ENCODE measurements around the gene AKAP13.

Gene AKAP13

DNA sequence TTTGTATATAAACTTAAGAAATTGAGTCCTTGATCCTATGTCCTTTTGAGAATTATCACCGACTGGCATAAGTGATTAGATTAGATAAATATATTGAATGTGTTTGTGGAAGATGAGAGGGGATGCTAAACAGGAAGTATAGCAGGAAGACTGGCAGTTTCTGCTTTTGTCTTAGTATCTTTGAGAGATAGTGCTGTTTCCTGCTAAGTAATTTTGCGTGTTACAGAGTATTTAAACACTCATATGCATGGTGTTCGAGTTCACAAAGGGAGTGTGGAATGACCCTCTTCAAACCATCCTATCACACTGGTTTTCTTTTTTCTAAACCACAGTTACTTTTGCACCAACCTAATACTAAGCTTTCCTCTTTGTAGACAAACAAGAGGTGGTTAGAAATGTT, 308.3 kb downstream of the AKAP13 start:
- no peak for DNase-seq

DNA sequence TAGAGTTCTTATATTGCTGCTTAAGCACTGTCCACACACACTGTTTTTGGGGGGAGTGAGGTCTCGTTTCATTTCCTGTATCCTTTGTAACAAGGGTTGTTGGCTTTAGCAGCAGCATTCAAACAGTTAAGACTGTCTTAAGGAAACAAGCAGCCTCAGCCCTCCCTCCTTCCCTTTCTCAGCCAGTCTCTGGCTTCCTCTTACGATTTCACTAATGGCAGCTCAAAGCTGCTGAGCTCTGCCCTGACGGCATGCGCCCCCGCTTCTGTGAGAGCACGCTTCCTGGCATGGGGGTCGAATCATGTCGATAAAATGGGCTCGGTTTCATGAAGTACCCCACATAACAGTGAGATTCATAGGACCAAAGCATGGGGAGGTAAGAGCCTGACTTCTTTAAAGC, 309.3 kb downstream of the AKAP13 start:
- DNase-seq, result peak; percentile 55

- peak; percentile 36 for DNase-seq
Measured at GRCh38 chr15:85690561-85691231, 310.3 kb downstream of the AKAP13 start.

DNA sequence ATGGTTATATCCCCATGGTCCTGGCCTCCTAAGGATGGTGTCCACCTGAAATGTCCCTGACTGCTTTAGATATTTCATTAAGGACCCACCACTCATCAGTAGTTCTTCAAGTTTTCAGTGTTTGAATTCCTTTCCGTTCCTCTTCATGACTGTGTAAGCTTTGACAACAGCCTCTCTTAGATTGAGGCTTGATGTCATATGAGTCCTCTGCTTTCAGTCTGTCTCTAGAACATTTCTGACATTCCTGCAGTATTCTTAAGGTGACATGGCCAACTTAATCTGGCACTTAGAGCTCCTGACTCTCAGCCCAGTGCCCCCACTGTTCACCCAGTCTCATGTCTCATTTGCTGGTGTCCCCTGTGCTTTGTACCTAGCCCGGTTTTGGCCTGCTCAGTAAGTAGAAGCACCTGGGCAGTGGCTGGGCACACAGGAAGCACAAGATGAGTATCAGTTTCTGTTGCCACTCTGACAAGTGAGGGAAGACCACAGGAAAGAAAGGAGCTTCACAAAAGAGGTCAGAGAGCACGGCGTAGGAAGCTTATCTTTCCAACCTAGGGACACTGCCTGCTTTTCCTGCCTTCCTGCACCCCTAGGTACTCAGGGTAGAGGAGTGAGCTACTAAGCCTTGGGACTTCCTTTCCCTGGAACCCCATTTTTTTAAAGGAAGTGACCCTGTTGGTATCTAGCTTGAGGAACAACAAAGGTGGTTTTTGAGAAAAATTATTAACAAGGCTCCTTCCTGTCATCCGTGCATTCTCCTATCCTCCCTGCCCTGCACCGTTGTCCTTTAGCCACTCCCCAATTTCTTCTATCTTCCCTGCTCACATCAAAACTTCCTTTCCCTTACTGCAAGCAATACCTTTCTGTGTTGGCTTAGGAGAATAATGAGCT, 311.2 kb downstream of the AKAP13 start:
- DNase-seq, result no peak

DNA sequence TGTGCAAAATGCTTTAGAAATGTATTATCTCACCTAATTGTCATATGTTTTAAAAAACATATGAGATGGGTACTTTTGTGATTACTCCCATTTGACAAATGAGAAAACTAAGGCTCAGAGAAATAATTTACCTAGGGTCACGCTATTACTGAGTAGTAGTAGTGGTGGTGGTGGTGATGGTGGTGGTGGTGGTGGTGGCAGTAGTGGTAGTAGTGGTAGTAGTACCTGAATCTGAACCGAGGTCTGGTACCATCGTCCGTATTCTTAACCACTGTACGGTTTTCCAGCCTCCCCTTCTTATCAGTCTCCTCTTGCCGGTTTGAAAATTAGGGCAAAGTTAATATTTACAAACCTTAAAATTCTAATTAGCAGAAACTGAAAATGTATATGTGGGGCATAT, 311.9 kb downstream of the AKAP13 start:
- DNase-seq, result no peak

DNA sequence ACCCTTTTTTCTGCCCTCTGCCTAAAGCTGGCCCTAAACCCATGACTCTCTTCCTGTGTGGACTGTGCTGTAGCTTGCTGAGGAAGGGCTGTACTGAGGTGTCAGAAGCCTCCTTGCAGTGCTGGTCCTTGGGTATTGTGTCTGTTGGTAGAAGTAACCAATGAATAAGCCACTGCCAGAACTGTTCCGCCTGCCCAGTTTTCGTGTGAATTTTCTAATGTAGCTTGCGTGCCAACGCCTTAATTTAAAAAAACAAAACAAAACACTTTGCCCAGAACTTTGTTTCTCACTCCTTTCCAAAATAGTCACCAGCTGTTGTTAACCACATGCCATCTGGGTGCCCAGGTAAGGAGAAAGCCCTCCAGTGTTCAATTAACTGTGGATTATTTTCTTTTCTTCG, 312.5 kb downstream of the AKAP13 start:
- DNase-seq, result no peak

- DNase-seq, result no peak
Measured at GRCh38 chr15:85693277-85693676, 312.9 kb downstream of the AKAP13 start.

GRCh38 chr15:85694091-85694490, 313.7 kb downstream of the AKAP13 start:
- no peak for DNase-seq

DNA sequence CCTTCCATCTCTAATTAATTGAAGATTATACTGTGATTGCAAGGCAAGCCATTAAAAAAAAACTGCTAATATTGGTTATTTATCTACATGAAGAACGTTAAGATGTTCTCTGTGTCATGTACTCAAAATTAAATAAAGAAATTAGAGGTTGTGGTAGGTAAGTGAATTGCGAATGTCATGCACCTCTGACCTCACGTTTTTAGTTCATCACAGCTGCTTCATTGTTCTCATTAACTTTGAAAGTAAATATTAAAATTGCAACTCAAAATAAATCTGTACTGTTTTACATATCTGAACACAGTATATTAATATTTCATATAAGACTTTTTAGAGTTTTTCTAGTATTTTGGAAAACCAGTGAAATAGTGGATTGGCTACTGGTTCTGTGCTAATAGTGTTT, 320.4 kb downstream of the AKAP13 start:
- DNase-seq, result no peak

DNA sequence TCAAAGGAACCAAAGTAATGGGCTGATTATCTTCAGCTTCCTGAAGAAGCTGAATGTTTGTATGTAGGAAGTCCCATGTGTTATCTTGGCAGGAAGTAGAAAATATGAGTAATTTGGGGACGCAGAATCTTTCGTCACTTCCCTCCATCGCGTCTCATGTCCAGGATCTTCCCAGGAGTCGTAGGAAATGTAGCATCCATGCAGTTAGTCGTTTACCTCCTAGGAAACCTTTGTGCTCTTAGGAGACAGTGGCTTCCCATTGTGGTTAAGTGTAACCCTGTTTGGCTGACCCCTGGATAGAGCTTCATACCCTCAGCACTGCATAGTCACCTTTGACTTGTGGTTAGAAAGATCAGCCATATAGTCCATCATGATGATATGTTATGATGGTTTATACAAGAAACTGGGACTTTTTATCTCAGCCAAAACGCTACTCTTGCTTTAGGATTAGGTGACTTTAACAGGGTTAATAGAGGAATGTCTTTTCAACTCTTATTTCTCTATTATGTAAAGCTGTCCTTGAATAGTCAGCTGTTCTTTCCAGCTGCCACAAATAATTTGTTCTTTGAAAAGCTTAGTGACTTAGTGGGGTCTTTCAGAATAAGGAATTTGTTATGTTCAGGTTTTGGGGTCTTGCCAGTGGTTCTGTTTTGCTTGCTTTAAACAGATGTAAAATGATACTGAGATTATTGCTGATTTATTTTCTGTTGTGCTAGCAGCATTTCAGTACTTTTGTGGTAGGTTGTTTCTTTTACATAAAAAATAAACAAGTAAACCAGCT, 322.1 kb downstream of the AKAP13 start:
- no peak for DNase-seq

- DNase-seq, result peak; percentile 29
Measured at GRCh38 chr15:85704066-85704465, 323.7 kb downstream of the AKAP13 start.

- no peak for DNase-seq
Measured at GRCh38 chr15:85704720-85705429, 324.5 kb downstream of the AKAP13 start.

- DNase-seq, result no peak
Measured at GRCh38 chr15:85706779-85707518, 326.5 kb downstream of the AKAP13 start.

DNA sequence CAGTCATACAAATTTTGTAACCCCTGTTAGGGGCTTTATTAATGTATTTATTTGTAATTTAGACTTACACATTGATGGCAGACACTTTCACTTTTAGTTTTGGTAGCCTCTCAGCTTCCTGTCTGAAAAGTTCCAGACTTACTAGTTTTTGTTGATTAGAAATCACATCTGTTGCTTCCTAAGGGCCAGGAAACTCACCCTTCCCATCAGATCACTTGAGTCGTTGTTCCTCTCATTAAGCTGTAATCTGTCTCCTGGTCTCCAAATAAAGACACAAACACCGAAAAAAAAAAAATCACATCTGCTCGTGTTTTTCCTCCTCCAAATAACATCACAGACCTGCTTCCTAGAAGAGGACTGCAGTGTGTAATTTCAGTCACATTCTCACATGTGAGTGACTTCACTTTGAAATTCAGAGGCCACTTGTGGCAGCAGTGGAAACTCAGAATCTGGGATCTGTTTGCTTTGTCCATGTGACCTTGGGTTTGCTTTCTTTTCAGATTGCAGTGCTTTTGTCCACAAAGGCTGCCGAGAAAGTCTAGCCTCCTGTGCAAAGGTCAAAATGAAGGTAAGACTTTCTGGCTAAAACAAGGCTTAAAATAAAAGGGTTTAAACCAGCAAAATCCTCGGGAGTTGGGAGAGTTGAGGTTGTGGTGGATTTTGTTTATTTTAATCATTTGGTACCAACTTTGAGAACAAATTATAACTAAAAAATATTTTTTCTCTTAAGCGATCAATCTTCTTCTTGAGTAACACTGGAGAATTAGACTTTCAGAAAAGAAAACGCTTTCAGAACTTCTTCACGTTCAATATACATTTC, 327.3 kb downstream of the AKAP13 start:
- no peak for DNase-seq

GRCh38 chr15:85708402-85708941, 328.1 kb downstream of the AKAP13 start:
- no peak for DNase-seq

DNA sequence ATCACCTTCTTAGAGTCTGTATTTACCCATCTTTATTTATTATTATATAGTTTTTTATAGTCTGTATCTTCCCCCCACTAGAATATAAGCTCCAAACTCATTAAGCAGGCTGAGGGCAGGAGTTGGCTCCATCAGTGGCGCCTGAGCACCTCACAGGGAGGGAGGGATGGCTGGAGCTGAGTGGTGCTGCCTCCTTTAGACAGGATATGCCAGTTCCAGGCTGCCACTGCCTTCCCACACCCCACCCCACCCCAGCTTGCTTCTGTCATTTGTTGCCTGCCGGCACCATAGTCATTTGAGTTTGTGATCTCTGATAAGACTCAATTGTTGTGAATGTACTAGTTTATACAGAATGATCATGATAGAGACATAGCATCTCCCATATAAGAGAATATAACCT, 328.8 kb downstream of the AKAP13 start:
- DNase-seq, result no peak

- peak; percentile 16 for DNase-seq
Measured at GRCh38 chr15:85710340-85710842, 330.0 kb downstream of the AKAP13 start.

DNA sequence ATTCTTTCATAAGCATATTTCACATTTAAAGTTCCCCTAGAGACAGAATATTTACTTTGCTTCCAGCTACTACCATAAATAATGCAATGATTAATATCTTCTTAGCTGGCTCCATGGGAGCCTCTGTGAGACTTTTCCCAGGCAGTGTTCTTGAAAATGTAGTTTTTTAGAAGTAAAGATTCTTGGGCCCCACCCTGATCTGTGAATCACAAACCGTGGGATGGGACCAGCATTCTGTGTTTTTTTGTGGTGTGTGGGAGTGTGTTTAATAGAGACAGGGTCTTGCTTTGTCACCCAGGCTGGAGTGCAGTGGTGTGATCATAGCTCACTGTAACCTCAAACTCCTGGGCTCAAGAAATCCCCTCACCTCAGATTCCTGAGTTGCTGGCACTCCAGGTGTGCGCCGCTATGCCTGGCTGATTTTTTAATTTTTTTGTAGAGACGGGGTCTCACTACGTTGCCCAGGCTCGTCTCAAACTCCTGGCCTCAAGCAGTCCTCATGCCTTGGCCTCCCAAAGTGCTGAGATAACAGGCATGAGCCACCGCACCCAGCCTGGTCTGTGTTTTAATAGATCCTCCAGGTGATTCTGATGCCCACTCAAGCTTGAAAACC, 331.3 kb downstream of the AKAP13 start:
- peak; percentile 40 for DNase-seq

- DNase-seq, result no peak
Measured at GRCh38 chr15:85716261-85716660, 335.9 kb downstream of the AKAP13 start.

DNA sequence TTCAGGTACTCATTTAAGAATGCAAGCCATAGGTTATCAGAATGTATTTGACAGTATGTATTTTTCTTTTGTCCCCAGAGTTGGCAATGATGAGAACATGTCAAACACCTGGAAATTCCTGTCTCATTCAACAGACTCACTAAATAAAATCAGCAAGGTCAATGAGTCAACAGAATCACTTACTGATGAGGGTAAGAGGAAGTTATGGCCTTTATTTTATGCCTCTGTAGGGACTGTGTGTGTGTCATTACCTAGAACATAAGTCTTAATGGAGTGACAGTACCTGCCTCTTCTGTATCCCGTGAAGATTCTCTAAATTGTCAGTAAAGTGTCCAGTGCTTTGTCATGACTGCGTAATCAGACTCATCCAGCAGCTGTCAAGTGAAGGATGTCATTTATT, 336.8 kb downstream of the AKAP13 start:
- no peak for DNase-seq

Measured in stimulated activated CD4-positive, alpha-beta T cell treated with anti-CD3 and anti-CD28 coated beads, Interleukin-4, amount 100 ng/mL, for 1 hour (primary cell).